Measurements from ENCODE around the gene LTV1. TPM values are rescaled to one million over a fixed set of nuclear protein-coding genes. Genes with fewer than 3 reads are reported as not detected.
"Not testable (repeated sequence)": the region's sequence is repeated elsewhere in the genome, so short reads cannot be mapped to it uniquely, and the experiment has no call there.

Gene LTV1
- total RNA-seq, 1 donor from 2014 or later: 22.5 TPM

GRCh38 chr6:143864234-143864633 lies 21.1 kb downstream of the LTV1 start, which contains the start of gene ZC2HC1B:
Gene ZC2HC1B (plus strand): TSS chr6:143864474. CDS start chr6:143864540, 66 bp downstream.
- intact Hi-C loops (cut with DNase I): no loop called here
- no peak for TF ChIP-seq CTCF (IDR thresholded peaks at IDR 0.05)
- Histone ChIP-seq H3K4me3 (no peak within 1 kb of the TSS), H3K4me1 (no peaks in the 10 kb centered on the region), H3K27ac (no peak within 1 kb of the TSS), H3K27me3 (ENCODE audit: low read depth) (no peaks in the 10 kb centered on the region), H3K9me3 (no peaks in the 10 kb centered on the region), H3K36me3 (peaks cover 62% of the 10 kb centered on the region)
- no peak for DNase-seq
- ATAC-seq: no peak

DNA sequence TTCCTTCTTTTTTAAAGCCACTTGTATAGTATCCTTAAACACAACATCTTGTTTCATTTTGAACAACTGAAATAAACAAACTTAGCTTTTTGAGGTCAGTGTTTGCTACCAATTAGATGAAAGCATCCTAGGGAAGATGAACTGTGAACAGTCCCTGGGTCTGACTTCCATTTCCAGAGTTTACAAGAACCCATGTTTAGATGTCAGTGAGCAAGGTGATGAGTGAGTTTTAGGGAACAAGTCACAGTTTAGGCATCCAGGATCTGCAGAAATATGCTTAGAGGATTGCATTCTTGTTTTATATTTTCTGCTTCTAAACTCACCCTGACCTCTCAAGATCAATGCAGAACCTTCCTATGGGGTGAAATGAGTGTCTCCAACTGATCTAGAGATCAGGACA lies 24.1 kb downstream of the LTV1 start:
- H3K36me3 ChIP-seq: peaks cover 32% of the 10 kb centered on the region
- no peak for TF ChIP-seq CTCF (IDR thresholded peaks at IDR 0.05)
- H3K4me1 ChIP-seq: no peaks in the 10 kb centered on the region
- no peak overlapping the region for H3K27ac ChIP-seq
- DNase-seq: no peak
- H3K27me3 ChIP-seq (ENCODE audit: low read depth): no peaks in the 10 kb centered on the region
- no peak overlapping the region for H3K4me3 ChIP-seq
- ATAC-seq: no peak
- intact Hi-C loops (cut with DNase I): no loop called here
- H3K9me3 ChIP-seq: no peaks in the 10 kb centered on the region

DNA sequence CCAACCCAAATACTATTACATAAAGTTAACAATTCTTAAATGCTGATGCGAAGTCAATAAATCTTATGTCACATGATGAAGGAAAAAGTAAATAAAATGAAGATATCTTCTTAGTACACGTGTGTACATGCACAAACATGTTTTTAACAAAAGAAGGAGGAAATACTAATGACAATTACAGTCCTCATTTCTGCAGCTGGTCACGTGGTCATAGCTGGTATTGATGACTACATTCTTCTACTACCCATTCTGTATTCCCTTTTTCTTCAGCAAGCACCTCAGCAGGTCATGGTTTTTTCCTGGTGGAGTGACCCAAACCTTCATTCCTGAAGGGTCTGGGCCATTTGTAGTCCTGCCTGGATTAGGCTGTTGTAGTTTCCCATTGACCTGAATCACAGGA lies 25.7 kb downstream of the LTV1 start:
- intact Hi-C loops (cut with DNase I): not testable (repeated sequence)

DNA sequence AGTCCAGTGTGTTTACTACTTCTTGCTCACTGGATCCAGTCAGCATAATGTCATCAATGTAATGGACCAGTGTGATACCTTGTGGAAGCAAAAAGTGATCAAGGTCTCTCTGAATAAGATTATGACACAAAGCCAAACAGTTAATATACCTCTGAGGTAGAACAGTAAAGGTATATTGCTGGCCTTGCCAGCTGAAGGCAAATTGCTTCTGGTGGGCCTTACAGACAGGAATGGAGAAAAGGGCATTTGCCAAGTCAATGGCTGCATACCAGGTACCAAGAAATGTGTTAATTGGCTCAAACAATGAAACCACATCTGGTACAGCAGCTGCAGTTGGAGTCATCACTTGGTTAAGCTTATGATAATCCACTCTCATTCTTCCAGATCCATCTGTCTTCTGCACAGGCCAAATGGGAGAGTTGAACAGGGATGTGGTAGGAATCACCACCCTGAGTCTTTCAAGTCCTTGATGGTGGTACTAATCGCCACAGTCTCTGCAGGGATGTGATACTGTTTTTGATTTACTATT lies 28.1 kb downstream of the LTV1 start:
- H3K27me3 ChIP-seq (ENCODE audit: low read depth); H3K27ac ChIP-seq; H3K9me3 ChIP-seq; intact Hi-C loops (cut with DNase I); DNase-seq; H3K4me3 ChIP-seq; H3K36me3 ChIP-seq; ATAC-seq; H3K4me1 ChIP-seq: not testable (repeated sequence)

More for the DNA sequence above, 25.7 kb downstream of the LTV1 start:
- peaks cover 16% of the 10 kb centered on the region for H3K36me3 ChIP-seq
- not testable (repeated sequence) for H3K27ac ChIP-seq; H3K4me1 ChIP-seq; DNase-seq; H3K9me3 ChIP-seq; H3K27me3 ChIP-seq (ENCODE audit: low read depth); ATAC-seq; H3K4me3 ChIP-seq

- Histone ChIP-seq H3K4me3 (no peak overlapping the region), H3K27me3 (ENCODE audit: low read depth) (no peaks in the 10 kb centered on the region), H3K4me1 (no peaks in the 10 kb centered on the region), H3K36me3 (no peaks in the 10 kb centered on the region), H3K9me3 (no peaks in the 10 kb centered on the region), H3K27ac (no peak overlapping the region)
- no peak for TF ChIP-seq CTCF (IDR thresholded peaks at IDR 0.05)
- DNase-seq (no peak), ATAC-seq (no peak)
- intact Hi-C loops (cut with DNase I): no loop called here
Observed at GRCh38 chr6:143872201-143872600, 29.1 kb downstream of the LTV1 start.

DNA sequence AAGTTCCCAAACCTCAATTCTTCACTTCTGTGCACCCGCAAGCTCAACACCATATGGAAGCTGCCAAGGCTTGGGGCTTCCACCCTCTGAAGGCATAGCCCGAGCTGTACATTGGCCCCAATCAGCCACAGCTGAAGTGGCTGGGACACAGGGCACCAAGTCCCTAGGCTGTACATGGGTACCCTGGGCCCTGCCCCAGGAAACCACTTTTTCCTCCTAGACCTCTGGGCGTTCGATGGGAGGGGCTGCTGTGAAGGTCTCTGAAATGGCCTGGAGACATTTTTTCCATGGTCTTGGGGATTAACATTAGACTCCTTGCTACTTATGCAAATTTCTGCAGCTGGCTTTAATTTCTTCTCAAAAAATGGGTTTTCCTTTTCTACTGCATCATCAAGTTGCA lies 30.5 kb downstream of the LTV1 start:
- H3K27me3 ChIP-seq (ENCODE audit: low read depth); H3K9me3 ChIP-seq; H3K36me3 ChIP-seq; DNase-seq; ATAC-seq; intact Hi-C loops (cut with DNase I); H3K4me3 ChIP-seq; H3K4me1 ChIP-seq; H3K27ac ChIP-seq: not testable (repeated sequence)

GRCh38 chr6:143874503-143874902 lies 31.4 kb downstream of the LTV1 start:
- H3K36me3 ChIP-seq; H3K27ac ChIP-seq; DNase-seq; H3K4me3 ChIP-seq; intact Hi-C loops (cut with DNase I); H3K4me1 ChIP-seq; H3K27me3 ChIP-seq (ENCODE audit: low read depth); ATAC-seq: not testable (repeated sequence)
- peaks cover 18% of the 10 kb centered on the region for H3K9me3 ChIP-seq

Measured in lower lobe of right lung (tissue), 2 donors.